Omental fat pad (tissue), 4 donors: ENCODE data around the gene B4GAT1. TPM values are rescaled to one million over a fixed set of nuclear protein-coding genes. Genes with fewer than 3 reads are reported as not detected.

Experiments used
- ATAC-seq: fragments of 150-250 bp; one replicate; pipeline ENCODE4 v1.9.1; 2016; ENCODE audit warnings: mild to moderate bottlenecking, moderate library complexity; ENCODE audit not compliant: low FRiP score
- DNase-seq: peaks from one replicate; pipeline ENCODE4 v3.0.0-alpha.2; 2019; ENCODE audit warnings: low spot score
- CTCF ChIP-seq, 3 donors: fragments of 450-650 bp; IDR thresholded peaks; one replicate each; pipeline ENCODE4 v1.5.1; 2016 to 2017; ENCODE audit warnings: antibody characterized with exemption in 3 of 3, mild to moderate bottlenecking in 3 of 3, moderate library complexity in 2 of 3
- total RNA-seq, 4 donors: library from RNA; depleted of rRNA; stranded (reverse); fragments of >200 nt; gene quantifications; one replicate each; pipeline ENCODE4 v1.1.0, GENCODE V29; 2016

Gene B4GAT1
- total RNA-seq, 4 donors from 2014 or later = 13.3 to 37.1 (median 21.1) TPM

DNA sequence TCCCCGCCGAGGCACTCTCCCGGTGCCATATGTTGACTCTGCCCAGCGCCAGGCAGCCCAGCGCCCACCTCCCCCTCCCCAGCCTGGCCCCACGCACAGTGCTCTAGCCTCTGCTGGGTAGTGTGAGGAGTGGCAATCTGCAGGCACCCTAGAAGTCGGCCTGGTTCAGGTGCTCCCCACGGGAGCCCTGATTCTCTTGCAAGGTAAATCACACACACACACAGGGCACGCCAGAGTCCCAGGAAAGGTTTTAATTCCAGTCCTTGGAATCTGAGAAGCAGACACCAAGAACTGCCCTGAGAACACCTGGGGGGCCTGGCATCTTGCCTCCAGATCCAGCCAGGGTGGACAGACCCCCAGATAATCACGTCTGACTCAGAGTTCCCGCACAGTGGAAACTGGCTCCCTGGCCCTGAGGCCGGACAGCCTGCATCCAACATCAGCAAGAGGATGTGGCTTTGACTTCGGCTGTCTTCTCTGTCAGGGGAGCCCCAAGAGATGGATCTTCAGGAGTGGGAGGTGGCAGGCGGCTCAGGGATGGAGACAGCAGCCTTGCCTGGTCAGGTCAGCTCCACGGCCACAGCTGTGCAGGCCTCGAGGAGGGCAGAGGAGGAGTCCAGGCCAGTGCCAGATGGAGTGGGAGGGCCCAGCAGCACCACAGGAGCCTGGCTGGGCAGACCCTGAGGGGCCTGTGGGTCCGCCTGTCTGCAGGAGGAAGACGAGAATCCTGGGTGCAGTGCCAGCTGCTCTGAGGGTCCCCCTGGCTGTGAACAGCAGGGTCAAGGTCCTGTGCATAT, 10.1 kb downstream of the B4GAT1 start:
- DNase-seq (no peak), ATAC-seq (no peak)
- no peak for TF ChIP-seq CTCF (IDR thresholded peaks at IDR 0.05)

GRCh38 chr11:66336234-66337102, 11.0 kb downstream of the B4GAT1 start, which contains the start of gene RIN1:
RIN1 (minus strand) TSS chr11:66336434; CDS start chr11:66336402, 32 bp downstream.
- ATAC-seq (peak; percentile 91), DNase-seq (no peak)
- no peak for TF ChIP-seq CTCF (IDR thresholded peaks at IDR 0.05)

DNA sequence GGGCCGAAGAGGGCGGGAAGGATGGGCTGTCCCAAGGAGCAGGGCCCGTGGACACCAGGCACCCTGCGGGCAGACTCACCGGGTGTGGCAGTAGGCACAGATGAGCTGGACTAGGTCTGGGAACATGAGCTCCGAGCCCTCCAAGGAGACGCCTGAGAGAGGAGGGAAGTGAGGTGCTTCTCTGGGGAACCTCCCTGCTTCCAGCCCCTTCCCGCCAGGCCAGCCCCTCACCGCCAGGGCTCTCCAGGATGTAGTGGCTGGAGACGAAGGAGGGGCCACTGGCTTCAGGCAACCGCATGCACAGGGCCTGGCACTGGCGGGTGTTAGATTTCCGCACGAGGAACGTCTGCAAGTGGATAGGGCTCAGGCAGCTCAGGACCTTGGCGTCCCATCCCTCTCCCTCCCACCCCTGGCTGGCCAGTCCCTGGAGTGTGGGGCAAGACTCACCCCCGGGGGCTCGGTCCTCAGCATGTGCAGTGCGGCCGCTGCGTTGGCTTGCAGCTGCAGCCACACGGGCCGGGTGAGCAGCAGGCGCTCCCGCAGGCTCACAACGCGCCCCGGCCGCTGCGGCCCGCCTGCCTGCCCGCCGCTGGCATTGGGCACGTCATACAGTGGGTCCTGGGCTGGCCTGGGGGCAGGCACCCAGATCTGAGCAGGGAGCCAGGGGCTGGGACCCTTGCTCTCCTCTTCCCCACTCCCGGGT, 11.7 kb downstream of the B4GAT1 start:
- no peak for DNase-seq
- no peak for TF ChIP-seq CTCF (IDR thresholded peaks at IDR 0.05)
- ATAC-seq = no peak

GRCh38 chr11:66334605-66335442, 12.6 kb downstream of the B4GAT1 start:
- DNase-seq = no peak
- no peak for ATAC-seq
- no peak for TF ChIP-seq CTCF (IDR thresholded peaks at IDR 0.05)

DNA sequence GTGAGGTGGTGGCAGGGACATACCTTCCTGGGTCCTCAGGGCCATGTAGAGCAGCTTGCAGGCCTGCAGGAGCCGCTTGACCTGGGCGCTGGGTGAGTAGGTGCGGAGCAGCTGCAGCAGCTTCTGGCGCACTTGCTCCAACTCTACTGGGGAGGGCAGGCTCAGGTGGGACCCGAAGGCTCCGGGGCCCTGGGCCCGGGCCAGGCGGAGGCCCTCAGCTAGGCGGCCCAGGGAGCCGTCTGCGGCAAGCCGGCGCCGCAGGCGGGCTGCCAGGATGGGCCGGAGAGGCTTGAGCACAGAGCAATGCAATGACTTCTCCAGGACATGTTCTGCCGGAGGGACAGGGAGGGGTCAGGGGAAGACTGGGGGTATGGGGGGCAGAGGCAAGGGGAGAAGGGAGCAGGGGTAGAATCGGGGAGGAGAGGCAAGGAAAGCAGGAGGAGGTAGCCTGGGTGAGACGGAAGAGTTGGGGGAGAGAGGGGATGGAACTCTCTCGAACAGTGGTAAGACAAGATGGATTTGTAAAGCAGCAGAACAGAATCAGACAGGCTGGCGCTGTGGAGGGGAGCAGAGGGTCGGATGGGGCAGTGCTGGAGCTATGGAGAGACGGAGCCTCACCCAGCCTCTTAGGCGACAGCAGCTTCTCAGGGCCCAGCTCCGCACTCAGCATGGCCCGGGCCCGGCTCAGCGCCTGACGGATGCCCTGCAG, 13.4 kb downstream of the B4GAT1 start:
- ATAC-seq (no peak), DNase-seq (no peak)
- TF ChIP-seq CTCF (IDR thresholded peaks at IDR 0.05) = no peak
